Raji (cell line): ENCODE measurements around the gene FILIP1.

Source experiments
- POLR2A ChIP-seq: IDR thresholded peaks from 2 replicates; pipeline ENCODE4 v1.6.1; 2011; ENCODE audit warnings: low read depth, low read length, control low read depth; ENCODE audit not compliant: insufficient read depth

Gene FILIP1

DNA sequence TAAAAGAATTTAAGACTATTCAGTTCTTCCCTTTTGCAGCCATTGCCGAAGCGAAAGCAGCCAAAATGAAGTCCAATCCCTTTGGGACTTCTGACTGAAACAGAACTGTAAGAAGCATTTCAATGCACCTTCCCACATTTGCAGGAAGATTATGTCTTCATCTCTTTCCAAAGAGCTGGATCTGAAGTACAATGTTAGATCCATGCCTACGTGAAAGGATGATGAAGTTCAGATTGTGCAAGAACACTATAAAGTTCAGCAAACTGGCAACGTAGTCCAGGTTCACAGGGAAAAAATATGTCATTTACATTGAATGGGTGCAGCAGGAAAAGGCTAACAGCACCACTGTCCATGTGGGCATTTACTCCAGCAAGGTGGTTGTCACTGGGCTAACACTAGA, 6.0 kb upstream of the FILIP1 start:
- TF ChIP-seq POLR2A: no peak

DNA sequence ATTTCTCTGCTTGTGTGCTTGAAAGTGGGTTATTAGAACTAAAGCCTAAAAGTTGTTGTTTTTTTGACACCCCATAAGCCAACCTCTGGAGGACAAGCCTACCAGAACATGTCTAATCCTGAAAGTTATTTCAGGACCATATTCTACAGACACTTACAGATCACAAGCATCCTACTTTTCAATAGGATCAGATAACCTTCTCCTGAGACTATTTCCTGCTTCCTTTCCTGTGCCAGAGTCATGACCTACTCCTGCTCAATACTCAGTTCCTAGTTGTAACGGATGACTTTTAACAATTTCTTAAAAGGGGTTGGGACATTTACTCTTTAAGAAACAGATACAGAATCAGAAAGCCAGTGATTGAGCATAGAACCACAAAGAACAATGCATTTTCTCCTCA, 5.3 kb upstream of the FILIP1 start:
- no peak for TF ChIP-seq POLR2A

DNA sequence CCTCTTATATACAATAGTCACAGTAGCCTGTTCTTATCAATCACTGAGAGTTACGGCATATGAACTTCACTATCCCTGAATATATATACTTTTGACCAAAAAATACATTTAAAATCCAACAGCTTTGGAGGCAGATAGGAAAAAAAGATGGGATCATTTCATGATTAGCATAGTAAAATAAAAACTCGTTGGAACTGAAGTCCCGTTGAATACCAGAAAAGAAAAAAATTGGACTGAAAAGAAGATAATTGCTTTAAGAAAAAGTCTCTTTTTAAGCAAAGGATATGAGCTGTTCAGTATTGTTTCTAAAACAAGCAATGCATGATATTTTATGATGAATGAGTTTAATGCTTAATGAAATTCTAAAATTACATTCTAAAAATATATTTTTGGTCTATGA, 4.4 kb upstream of the FILIP1 start:
- no peak for TF ChIP-seq POLR2A

DNA sequence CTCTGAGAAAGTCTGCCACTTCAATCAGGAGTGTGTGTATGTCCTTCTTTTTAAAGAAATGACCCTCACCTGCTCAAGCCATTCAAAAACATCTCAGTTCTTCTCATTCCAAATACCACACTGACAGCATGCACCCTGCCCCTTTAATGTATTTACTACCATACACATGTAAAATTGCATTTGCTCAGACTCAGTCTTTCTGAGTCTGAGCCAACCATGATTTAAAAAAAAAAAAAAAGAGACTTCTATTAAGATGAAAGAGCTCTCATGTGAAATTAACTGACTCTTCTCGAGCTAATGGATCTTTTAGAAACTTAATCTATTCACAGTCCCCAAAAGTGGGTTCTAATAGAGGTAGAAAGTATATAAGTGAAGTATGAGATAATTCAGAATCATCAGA, 1.4 kb upstream of the FILIP1 start:
- TF ChIP-seq POLR2A: no peak

DNA sequence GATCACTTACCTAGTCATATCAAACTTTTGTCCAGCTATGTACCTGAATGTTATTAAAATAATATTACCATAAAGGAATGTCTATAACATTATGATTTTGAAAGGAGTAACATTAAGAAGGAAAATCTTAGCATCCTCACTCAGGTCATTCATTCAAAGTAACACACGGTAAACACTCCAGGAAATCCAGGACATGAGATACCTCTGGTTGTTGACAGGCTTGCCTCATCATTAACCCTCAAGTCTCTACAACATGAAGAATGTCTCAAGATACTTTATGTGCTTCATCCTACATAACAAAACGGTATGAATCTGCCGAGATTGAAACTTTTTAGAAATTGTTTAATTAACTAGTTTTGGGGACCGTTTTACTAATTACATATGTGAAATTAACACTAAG, 690 bp upstream of the FILIP1 start:
- no peak for TF ChIP-seq POLR2A

DNA sequence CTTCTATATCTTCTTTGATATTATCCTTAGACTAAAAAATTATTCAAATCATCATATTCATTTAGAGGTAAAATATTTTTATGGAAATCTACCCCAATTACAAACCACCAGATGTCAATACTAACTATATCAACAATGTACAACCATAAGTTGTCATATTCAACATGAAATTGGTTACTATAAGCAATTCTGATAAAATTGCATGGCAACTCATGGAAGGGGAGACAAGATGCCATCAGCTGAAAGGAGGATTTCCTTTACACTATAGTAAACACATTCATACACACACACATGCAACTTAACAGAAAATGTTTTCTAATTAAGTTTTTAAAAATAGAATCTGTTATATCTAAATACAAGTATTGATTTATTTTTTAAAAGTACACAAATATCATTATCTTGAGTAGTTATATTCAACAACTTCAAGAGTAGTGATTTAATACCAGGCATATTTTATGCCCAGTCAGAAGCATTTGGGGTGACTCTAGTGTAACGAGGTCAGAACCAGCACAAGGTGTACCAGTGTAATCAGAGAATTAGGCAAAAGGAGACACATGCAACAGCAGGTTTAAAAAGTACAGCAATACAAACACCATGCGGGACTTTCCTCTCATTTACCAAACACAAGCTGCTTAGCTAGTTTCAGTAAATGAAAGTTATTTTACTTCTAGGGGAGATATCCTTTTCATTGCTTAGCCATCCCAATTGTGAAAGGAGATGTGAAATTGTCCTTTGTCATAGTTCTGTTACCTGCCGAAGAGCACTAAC, 1.0 kb downstream of the FILIP1 start:
- TF ChIP-seq POLR2A: no peak

DNA sequence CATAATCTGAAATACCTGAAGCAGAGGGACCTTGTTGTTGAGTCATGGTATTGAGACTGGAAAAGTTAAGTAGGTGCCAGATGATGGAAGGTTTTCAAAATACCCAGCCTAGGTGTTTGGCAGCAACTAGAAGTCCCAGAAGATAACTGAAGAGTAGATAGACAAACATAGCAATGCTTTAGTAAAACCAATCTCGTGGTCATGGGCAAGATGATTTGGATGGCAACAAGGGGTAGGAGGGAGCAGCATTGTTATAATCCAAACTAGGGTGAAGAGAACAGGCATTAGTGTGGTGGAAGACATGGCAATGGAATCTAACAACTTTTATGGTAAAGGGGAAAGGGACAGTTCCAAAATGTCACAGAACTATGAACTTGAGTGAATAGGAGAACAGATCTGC, 2.3 kb downstream of the FILIP1 start:
- TF ChIP-seq POLR2A: no peak

DNA sequence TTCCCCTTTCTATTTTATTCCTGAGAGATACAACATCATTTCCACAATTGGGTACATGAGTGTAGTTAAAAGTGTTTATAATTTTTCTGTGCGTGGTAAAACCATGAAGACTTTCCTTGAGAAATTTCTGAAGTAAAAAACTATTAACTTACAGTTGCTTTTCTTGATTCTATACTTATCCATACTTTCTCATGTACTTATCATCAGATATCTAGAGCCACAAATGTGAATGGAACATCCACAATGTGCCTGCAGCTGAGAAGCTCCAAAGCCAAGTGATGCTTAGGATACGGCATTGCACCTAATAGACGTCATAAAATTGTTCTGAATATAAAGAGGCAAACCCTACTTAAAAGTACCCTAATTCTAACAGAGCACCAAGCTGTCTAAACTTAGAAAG, 2.9 kb downstream of the FILIP1 start:
- TF ChIP-seq POLR2A: no peak

DNA sequence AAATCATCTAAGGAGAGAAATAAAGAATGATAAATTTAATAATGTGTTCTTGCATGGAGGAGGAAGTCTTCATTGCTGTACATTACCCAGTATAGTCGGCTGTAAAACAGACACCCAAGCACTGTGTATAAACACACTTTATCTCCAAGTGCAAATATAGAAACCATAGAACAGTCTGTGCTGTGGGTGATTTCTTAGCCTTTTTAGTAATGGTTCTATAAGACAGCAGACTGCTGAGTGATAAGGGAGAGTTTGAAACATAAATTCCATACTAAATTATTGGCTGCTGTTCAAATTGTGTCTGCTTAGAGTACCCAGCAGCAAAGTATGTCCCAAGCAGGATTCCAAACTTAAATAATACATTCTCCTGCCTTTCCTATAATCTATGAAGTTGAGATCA, 4.6 kb downstream of the FILIP1 start:
- TF ChIP-seq POLR2A: no peak

DNA sequence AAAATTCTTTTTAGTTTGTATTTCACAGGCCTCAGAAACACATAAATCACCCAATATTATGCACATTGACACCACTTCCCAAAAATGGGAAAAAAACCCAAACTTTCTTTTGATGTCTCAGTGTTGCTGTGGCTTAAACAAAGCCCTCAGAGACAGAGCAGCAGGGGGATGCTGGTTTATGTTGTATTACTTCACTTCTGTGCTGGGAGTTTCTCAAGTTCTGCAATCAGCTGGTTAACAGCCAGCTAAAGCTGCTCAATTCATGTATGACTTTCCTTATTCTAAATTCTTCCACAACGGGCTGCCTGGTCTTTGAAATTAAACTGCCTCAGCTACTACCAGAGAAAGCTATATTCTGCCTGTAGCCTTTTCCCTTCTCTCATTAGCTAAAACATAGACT, 5.6 kb downstream of the FILIP1 start:
- no peak for TF ChIP-seq POLR2A

DNA sequence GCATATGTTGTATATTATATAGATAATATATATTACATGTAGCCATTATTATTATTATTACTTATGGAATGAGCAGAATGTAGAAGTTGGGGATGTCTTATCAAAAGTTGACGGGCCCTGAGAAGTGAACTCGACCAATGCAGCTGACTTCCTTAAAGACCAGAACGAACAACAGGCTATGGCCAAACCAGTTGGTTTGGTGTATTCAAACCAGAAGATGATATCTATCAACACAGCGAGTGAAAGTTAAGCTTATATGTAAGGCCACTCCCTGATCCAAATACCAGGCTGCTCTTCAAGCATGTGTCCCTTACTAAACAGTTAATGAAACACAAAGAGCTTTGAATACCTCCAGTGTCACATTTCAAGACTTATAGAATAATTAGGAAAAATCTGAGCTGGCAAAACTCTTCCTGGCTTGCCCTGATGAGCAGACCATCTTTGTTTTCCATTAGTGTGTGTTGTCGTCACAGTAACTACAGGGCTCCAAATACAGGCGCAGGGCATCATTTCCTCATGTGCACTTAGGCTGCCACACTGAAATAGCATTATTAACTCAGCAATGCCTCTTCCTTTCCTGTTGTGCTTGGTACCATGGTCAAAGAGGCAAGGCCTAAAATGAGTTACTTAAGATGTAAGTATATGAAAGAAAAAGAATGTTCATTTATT, 6.6 kb downstream of the FILIP1 start:
- no peak for TF ChIP-seq POLR2A

DNA sequence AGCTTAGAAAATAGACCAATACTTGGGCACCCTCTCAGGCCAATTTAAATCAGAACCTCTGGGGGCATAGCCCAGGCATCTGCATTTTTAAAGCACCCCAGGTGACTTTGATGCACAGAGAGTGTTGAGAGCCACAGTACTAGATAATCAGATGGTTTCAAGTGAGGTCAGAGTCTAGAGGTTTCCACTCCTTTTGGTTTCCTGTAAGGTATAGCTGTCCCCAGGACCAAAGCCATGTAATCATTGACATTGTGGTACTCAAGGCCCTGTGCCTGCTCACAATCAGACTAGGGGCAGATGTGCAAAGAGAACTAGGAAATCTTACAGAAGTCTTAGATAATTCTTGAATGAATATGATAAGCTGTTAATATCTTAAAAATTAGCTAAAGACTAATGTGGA, 9.1 kb downstream of the FILIP1 start:
- TF ChIP-seq POLR2A: no peak

DNA sequence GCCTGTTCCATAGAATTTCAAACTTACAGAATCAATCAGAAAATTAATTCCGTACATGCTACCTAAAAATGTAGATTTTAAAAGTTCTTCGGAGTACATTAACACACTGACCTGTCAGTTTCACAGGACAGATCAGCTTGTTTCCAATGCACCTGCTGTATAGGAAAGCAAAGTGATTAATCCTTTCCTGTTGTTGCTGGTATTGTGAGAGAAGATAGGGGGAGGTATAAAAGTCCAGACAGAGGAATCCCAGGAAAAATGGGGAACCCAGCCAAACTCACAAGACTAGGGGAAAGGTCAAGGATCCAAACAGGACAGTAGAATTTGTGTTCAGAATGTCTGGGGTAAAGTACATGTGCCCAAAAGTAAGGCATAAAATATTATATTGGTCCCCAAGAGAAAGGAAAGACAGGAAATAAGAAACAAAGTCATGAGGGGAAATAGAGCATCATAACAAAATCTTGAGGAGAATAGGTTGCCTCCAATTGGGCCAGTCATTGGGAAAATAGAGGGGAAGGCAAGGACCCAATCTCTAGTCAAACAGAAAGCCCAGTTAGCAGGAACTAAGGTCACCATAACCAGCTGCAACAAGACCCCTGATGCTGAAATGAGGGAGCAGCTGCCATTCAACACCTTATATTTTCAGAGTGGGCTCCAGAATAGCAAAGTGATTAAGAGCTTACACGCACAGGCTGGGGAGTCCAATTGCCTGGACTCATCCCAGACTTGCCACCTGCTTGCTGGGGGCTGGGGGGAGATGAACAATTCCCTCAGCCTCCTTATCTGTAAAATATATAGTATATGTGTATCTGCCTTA, 10.3 kb downstream of the FILIP1 start:
- no peak for TF ChIP-seq POLR2A

DNA sequence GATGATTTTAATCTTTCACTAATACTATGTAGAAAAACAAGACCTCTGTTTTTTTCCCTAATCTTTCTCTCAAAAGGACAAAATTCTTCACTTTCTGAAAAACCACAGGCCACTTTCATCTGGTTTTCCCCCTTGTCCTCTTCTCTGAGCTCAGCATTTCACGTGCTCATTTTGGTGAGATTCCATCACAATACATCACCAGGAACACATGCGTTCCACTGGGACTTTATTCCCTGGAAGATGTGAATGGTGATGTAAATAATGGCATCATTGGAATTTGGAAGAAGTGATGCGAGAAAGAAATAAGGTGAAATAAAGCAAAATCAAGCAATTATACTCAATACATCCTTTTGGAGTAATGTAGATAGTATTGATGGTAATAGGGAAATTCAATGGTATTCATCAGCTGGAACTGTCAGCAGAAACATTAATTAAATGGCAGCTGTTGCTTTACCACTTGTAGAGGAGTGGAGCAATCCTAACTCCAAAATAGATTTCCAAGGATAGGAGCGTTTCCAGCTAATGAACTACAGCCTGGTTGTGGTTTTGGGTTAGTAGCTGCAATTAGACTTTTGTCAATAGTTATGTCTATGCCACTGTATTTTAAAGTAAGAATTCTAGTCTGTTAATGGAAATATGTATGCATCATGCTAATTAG, 11.5 kb downstream of the FILIP1 start:
- TF ChIP-seq POLR2A: no peak

DNA sequence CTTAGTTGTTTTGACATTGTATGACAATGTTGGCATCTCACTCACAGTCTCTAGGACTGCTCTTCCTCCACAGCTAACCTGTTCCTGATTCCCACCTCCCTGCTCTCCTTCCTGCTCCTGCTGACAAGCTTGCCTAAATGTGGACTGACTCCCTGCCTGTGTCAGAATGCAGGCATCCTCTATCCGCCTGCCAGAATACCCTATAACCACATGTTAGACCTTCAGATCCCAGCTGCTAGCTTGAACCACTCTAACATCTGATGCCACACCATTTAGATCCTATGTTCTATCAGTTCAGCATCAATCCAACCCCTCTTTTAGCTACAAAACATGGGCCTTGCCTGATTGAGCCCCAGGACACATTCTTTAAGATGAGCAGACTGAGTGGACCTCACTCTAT, 12.2 kb downstream of the FILIP1 start:
- no peak for TF ChIP-seq POLR2A
